ENCODE measurements around the gene KCNK1. TPM values are rescaled to one million over a fixed set of nuclear protein-coding genes. Genes with fewer than 3 reads are reported as not detected.

KCNK1 gene
- polyA plus RNA-seq, 1 donor (not counting 4 experiments of a cell fraction or from before 2014, with no cell fraction given) = 17.5 TPM

DNA sequence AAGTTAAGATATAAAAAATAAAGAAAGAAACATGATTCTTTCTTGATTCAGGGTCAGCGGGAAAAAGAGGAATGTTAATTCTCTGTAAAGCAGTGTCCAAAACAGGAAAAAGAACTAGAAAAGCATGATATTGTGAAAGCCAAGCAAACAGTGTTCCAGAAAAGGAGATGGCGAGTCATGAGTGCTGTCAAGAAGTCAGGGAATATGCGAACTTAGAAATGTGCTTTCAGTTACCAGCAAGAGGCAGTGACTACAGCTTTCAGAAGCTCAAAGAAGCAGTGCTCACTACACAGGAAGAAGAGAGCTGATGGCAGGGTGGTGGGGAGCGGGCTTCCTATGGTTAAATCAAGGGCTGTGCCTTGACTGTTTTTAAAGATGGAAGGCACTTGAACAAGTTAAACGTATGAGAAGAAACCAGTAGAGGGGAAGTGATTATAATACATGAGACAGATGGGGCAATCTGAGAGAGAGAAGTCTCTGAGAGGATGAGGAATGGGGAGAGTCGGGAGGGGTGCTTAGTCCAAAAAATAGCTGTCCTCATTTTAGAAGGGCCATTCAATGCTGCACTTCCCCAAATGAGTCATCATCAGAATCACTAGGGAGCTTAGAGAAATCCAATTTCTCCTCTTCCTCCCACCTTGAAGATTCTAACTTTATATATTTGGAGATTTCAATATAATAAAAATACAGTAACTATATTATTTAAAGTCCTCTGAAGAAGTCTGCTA is 90.4 kb downstream of the KCNK1 start:
- Histone ChIP-seq H3K79me2 (ENCODE audit: control insufficient read depth, insufficient read depth, low read length) (no peaks in the 10 kb centered on the region), H3K4me2 (ENCODE audit: control insufficient read depth, extremely low read depth, insufficient read depth, low read depth, low read length) (no peak overlapping the region), H3K9ac (ENCODE audit: control insufficient read depth, extremely low read depth, insufficient read depth, low read length) (no peak overlapping the region), H3K4me1 (ENCODE audit: control insufficient read depth, extremely low read depth, insufficient read depth, low read length) (peaks cover 13% of the 10 kb centered on the region), H3K27me3 (ENCODE audit: control insufficient read depth, extremely low read depth, insufficient read depth, low read length) (no peaks in the 10 kb centered on the region), H4K20me1 (ENCODE audit: control insufficient read depth, extremely low read depth, insufficient read depth, low read length) (no peaks in the 10 kb centered on the region), H3K36me3 (ENCODE audit: control insufficient read depth in 2 of 2, extremely low read depth in 1 of 2, insufficient read depth in 2 of 2, low read length in 2 of 2) (no peaks in the 10 kb centered on the region), H2AFZ (ENCODE audit: control insufficient read depth, low read length) (no peak overlapping the region), H3K27ac (ENCODE audit: control insufficient read depth, insufficient read depth, low read length) (no peak overlapping the region), H3K9me3 (ENCODE audit: control insufficient read depth, low read depth, low read length) (no peaks in the 10 kb centered on the region), H3K4me3 (ENCODE audit: control insufficient read depth in 2 of 3, extremely low read depth in 1 of 3, insufficient read depth in 2 of 3, low read depth in 1 of 3, low read length in 3 of 3) (no peak overlapping the region), H3K9me1 (ENCODE audit: control insufficient read depth, extremely low read depth, insufficient read depth, low read length) (no peaks in the 10 kb centered on the region)
- TF ChIP-seq EZH2 (IDR thresholded peaks at IDR 0.05; ENCODE audit: low read length) = no peak
- TF ChIP-seq, protein P1, sequence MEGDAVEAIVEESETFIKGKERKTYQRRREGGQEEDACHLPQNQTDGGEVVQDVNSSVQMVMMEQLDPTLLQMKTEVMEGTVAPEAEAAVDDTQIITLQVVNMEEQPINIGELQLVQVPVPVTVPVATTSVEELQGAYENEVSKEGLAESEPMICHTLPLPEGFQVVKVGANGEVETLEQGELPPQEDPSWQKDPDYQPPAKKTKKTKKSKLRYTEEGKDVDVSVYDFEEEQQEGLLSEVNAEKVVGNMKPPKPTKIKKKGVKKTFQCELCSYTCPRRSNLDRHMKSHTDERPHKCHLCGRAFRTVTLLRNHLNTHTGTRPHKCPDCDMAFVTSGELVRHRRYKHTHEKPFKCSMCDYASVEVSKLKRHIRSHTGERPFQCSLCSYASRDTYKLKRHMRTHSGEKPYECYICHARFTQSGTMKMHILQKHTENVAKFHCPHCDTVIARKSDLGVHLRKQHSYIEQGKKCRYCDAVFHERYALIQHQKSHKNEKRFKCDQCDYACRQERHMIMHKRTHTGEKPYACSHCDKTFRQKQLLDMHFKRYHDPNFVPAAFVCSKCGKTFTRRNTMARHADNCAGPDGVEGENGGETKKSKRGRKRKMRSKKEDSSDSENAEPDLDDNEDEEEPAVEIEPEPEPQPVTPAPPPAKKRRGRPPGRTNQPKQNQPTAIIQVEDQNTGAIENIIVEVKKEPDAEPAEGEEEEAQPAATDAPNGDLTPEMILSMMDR (optimal IDR thresholded peaks at IDR 0.05 in 1 of 3, IDR thresholded peaks at IDR 0.05 in 1 of 3, conservative IDR thresholded peaks at IDR 0.05 in 1 of 3; ENCODE audit: extremely low read depth in 1 of 3, insufficient read depth in 2 of 3, low read length in 3 of 3) = no peak
- dilution Hi-C loops (cut with MboI; ENCODE audit: extremely low pct_ligation_motif_present, low sequenced_read_pairs) = no loop called here
- DNase-seq (ENCODE audit: low read depth, low spot score) (no peak), FAIRE-seq (peak; percentile 29)

- no peak for FAIRE-seq
- no peaks in the 10 kb centered on the region for H3K27me3 ChIP-seq (ENCODE audit: control insufficient read depth, extremely low read depth, insufficient read depth, low read length)
- H2AFZ ChIP-seq (ENCODE audit: control insufficient read depth, low read length) = no peak overlapping the region
- no peaks in the 10 kb centered on the region for H4K20me1 ChIP-seq (ENCODE audit: control insufficient read depth, extremely low read depth, insufficient read depth, low read length)
- no peaks in the 10 kb centered on the region for H3K9me3 ChIP-seq (ENCODE audit: control insufficient read depth, low read depth, low read length)
- dilution Hi-C loops (cut with MboI; ENCODE audit: extremely low pct_ligation_motif_present, low sequenced_read_pairs) = no loop called here
- H3K36me3 ChIP-seq (ENCODE audit: control insufficient read depth in 2 of 2, extremely low read depth in 1 of 2, insufficient read depth in 2 of 2, low read length in 2 of 2) = no peaks in the 10 kb centered on the region
- H3K4me1 ChIP-seq (ENCODE audit: control insufficient read depth, extremely low read depth, insufficient read depth, low read length) = peaks cover 13% of the 10 kb centered on the region
- H3K27ac ChIP-seq (ENCODE audit: control insufficient read depth, insufficient read depth, low read length) = no peak overlapping the region
- H3K9me1 ChIP-seq (ENCODE audit: control insufficient read depth, extremely low read depth, insufficient read depth, low read length) = no peaks in the 10 kb centered on the region
- no peaks in the 10 kb centered on the region for H3K79me2 ChIP-seq (ENCODE audit: control insufficient read depth, insufficient read depth, low read length)
- no peak overlapping the region for H3K9ac ChIP-seq (ENCODE audit: control insufficient read depth, extremely low read depth, insufficient read depth, low read length)
- H3K4me3 ChIP-seq (ENCODE audit: control insufficient read depth in 2 of 3, extremely low read depth in 1 of 3, insufficient read depth in 2 of 3, low read depth in 1 of 3, low read length in 3 of 3) = no peak overlapping the region
- TF ChIP-seq, protein P1 (optimal IDR thresholded peaks at IDR 0.05 in 1 of 3, IDR thresholded peaks at IDR 0.05 in 1 of 3, conservative IDR thresholded peaks at IDR 0.05 in 1 of 3; ENCODE audit: extremely low read depth in 1 of 3, insufficient read depth in 2 of 3, low read length in 3 of 3) = no peak
- TF ChIP-seq EZH2 (IDR thresholded peaks at IDR 0.05; ENCODE audit: low read length) = no peak
- H3K4me2 ChIP-seq (ENCODE audit: control insufficient read depth, extremely low read depth, insufficient read depth, low read depth, low read length) = no peak overlapping the region
- DNase-seq (ENCODE audit: low read depth, low spot score) = no peak
Observed at GRCh38 chr1:233704898-233705723, 91.2 kb downstream of the KCNK1 start.
